ENCODE results near the gene SFMBT1.

SFMBT1 gene

DNA sequence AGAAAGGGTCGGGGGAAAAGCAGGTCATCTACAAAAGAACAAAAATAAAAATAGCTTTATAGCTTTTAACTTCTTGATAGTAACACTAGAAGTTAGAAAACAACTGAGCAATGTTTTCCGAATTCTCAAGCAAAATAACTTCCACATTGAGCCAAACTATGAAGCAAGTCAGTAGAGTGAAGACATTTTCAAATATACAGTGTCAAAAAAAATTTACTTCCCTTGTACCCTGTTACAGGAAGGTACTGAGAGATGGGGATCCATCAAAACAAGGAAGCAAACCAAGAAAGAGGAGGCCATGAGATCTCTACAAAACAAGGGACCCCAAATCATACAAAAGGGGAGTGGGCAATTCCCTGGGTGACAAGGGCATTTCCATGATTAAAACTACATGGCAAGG lies 121.9 kb downstream of the SFMBT1 start:
- H3K36me3 ChIP-seq (ENCODE audit: control insufficient read depth, low read length): no peaks in the 10 kb centered on the region; the same call in 1 of the 2 replicates
- H3K9me3 ChIP-seq (ENCODE audit: control insufficient read depth, insufficient read depth, low read length): no peaks in the 10 kb centered on the region
- H3K4me2 ChIP-seq (ENCODE audit: low read length): no peak overlapping the region

DNA sequence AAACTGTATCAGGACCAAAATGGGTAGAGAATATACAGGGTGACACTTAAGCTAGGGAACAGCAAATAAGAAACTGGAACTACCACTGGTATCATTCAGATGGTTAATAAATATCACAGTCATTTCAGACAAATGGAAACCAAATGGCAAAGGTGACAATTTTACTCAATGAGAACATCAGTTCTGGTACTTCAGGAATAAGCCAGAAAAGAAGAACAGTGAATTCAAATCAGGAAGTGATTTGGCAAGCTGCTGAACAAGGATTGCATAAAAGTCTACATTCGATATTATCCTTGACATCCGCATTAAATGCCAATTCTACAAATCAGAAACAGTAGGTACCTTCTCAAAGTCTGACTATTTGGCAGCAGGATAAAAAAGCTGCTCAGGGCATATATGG lies 125.0 kb downstream of the SFMBT1 start:
- no peak overlapping the region for H3K4me2 ChIP-seq (ENCODE audit: low read length)
- no peaks in the 10 kb centered on the region; the same call in 1 of the 2 replicates for H3K36me3 ChIP-seq (ENCODE audit: control insufficient read depth, low read length)

More for the DNA sequence above, 121.9 kb downstream of the SFMBT1 start:
- H3K27me3 ChIP-seq (ENCODE audit: control insufficient read depth, low read length): no peaks in the 10 kb centered on the region
- H3K4me1 ChIP-seq (ENCODE audit: control insufficient read depth, low read length): peaks cover 9% of the 10 kb centered on the region
- H4K20me1 ChIP-seq (ENCODE audit: control insufficient read depth, insufficient read depth, low read depth, low read length): no peaks in the 10 kb centered on the region
- H3K4me3 ChIP-seq (ENCODE audit: low read length): no peak overlapping the region
- no peaks in the 10 kb centered on the region for H3K79me2 ChIP-seq (ENCODE audit: control insufficient read depth, low read length)
- H3K27ac ChIP-seq (ENCODE audit: low read depth, low read length): no peak overlapping the region
- H3F3A ChIP-seq (ENCODE audit: control insufficient read depth, insufficient read depth): no peaks in the 10 kb centered on the region
- TF ChIP-seq EZH2phosphoT487 (IDR thresholded peaks at IDR 0.05; ENCODE audit: borderline replicate concordance, low read length): no peak
- TF ChIP-seq, protein P1, sequence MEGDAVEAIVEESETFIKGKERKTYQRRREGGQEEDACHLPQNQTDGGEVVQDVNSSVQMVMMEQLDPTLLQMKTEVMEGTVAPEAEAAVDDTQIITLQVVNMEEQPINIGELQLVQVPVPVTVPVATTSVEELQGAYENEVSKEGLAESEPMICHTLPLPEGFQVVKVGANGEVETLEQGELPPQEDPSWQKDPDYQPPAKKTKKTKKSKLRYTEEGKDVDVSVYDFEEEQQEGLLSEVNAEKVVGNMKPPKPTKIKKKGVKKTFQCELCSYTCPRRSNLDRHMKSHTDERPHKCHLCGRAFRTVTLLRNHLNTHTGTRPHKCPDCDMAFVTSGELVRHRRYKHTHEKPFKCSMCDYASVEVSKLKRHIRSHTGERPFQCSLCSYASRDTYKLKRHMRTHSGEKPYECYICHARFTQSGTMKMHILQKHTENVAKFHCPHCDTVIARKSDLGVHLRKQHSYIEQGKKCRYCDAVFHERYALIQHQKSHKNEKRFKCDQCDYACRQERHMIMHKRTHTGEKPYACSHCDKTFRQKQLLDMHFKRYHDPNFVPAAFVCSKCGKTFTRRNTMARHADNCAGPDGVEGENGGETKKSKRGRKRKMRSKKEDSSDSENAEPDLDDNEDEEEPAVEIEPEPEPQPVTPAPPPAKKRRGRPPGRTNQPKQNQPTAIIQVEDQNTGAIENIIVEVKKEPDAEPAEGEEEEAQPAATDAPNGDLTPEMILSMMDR (IDR thresholded peaks at IDR 0.05; ENCODE audit: low read depth, low read length, poor library complexity, severe bottlenecking): no peak
- H3K9me2 ChIP-seq (replicated peaks; ENCODE audit: control insufficient read depth, low read length): no peaks in the 10 kb centered on the region

DNA sequence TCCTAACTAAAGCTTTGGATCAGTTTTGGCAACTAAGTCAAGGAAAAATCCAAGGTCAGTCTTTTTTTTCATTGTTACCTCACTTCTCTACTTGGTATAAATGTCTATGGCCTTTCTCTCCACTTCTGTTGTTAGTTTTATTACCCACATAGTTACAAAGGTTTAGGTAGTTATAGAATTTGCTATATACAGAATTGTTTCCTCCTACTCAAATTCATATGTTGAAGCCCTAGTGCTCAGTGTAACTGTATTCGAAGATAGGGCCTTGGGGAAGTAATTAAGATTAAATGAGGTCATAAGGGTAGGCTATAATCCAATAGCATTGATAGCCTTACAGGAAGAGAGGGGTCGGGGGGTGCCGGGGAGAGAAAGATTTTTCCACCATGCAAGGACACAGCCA lies 128.8 kb downstream of the SFMBT1 start:
- Histone ChIP-seq H3K9me3 (ENCODE audit: control insufficient read depth, insufficient read depth, low read length) (no peaks in the 10 kb centered on the region), H3K79me2 (ENCODE audit: control insufficient read depth, low read length) (no peaks in the 10 kb centered on the region), H3K4me2 (ENCODE audit: low read length) (no peak overlapping the region), H4K20me1 (ENCODE audit: control insufficient read depth, insufficient read depth, low read depth, low read length) (no peaks in the 10 kb centered on the region), H3K4me3 (ENCODE audit: low read length) (no peak overlapping the region), H3K27ac (ENCODE audit: low read depth, low read length) (no peak overlapping the region), H3K9me2 (replicated peaks; ENCODE audit: control insufficient read depth, low read length) (no peaks in the 10 kb centered on the region), H3K36me3 (ENCODE audit: control insufficient read depth, low read length) (peaks cover 5% of the 10 kb centered on the region; the same call in 1 of the 2 replicates), H3K4me1 (ENCODE audit: control insufficient read depth, low read length) (no peaks in the 10 kb centered on the region), H3K27me3 (ENCODE audit: control insufficient read depth, low read length) (no peaks in the 10 kb centered on the region), H3F3A (ENCODE audit: control insufficient read depth, insufficient read depth) (no peaks in the 10 kb centered on the region)
- no peak for TF ChIP-seq EZH2phosphoT487 (IDR thresholded peaks at IDR 0.05; ENCODE audit: borderline replicate concordance, low read length)
- TF ChIP-seq, protein P1 (IDR thresholded peaks at IDR 0.05; ENCODE audit: low read depth, low read length, poor library complexity, severe bottlenecking): no peak

More for the DNA sequence above, 125.0 kb downstream of the SFMBT1 start:
- no peak for TF ChIP-seq EZH2phosphoT487 (IDR thresholded peaks at IDR 0.05; ENCODE audit: borderline replicate concordance, low read length)
- TF ChIP-seq, protein P1 (IDR thresholded peaks at IDR 0.05; ENCODE audit: low read depth, low read length, poor library complexity, severe bottlenecking): no peak
- H3K27ac ChIP-seq (ENCODE audit: low read depth, low read length): no peak overlapping the region
- no peaks in the 10 kb centered on the region for H3K9me2 ChIP-seq (replicated peaks; ENCODE audit: control insufficient read depth, low read length)
- no peaks in the 10 kb centered on the region for H3K79me2 ChIP-seq (ENCODE audit: control insufficient read depth, low read length)
- H3K27me3 ChIP-seq (ENCODE audit: control insufficient read depth, low read length): no peaks in the 10 kb centered on the region
- no peaks in the 10 kb centered on the region for H4K20me1 ChIP-seq (ENCODE audit: control insufficient read depth, insufficient read depth, low read depth, low read length)
- H3K4me3 ChIP-seq (ENCODE audit: low read length): no peak overlapping the region
- H3F3A ChIP-seq (ENCODE audit: control insufficient read depth, insufficient read depth): no peaks in the 10 kb centered on the region
- H3K4me1 ChIP-seq (ENCODE audit: control insufficient read depth, low read length): peaks cover 8% of the 10 kb centered on the region
- H3K9me3 ChIP-seq (ENCODE audit: control insufficient read depth, insufficient read depth, low read length): no peaks in the 10 kb centered on the region
